ENCODE measurements around the gene FBXL5.

FBXL5 gene

DNA sequence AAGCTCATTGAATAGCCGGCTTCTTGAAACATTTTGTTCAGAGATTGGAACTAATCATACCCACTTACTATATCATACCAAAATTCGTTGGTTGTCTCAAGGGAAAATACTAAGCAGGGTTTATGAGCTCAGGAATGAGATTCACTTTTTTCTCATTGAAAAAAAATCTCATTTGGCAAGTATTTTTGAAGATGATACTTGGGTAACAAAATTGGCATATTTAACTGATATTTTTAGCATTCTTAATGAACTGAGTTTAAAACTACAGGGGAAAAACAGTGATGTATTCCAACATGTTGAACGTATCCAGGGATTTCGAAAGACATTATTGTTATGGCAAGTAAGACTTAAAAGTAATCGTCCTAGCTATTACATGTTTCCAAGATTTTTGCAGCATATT, 32.9 kb upstream of the FBXL5 start:
- Histone ChIP-seq H3F3A (ENCODE audit: low read depth) (no peaks in the 10 kb centered on the region), H3K4me1 (ENCODE audit: insufficient read depth, low read length, poor library complexity, severe bottlenecking) (peaks cover 37% of the 10 kb centered on the region), H3K4me3 (ENCODE audit: low read length, poor library complexity, severe bottlenecking) (no peak overlapping the region), H2AFZ (ENCODE audit: low read length) (no peak overlapping the region), H3K27me3 (ENCODE audit: insufficient read depth, low read length, poor library complexity, severe bottlenecking) (no peaks in the 10 kb centered on the region), H3K4me2 (ENCODE audit: low read depth, low read length, poor library complexity, severe bottlenecking) (no peak overlapping the region), H4K20me1 (ENCODE audit: insufficient read depth, low read length, poor library complexity, severe bottlenecking) (no peaks in the 10 kb centered on the region), H3K9me3 (ENCODE audit: insufficient read depth, low read depth, low read length) (no peaks in the 10 kb centered on the region), H3K9me2 (replicated peaks; ENCODE audit: low read depth, low read length) (no peaks in the 10 kb centered on the region), H3K9ac (ENCODE audit: low read depth, low read length, poor library complexity, severe bottlenecking) (no peak overlapping the region), H3K36me3 (ENCODE audit: insufficient read depth, low read length) (0 out of 2 replicates have a peak, but pooled peaks cover 5% of the 10 kb centered on the region), H3K79me2 (ENCODE audit: insufficient read depth, low read length) (peaks cover 26% of the 10 kb centered on the region)
- no peak for TF ChIP-seq EZH2phosphoT487 (IDR thresholded peaks at IDR 0.05; ENCODE audit: borderline replicate concordance)
- TF ChIP-seq, protein P1, sequence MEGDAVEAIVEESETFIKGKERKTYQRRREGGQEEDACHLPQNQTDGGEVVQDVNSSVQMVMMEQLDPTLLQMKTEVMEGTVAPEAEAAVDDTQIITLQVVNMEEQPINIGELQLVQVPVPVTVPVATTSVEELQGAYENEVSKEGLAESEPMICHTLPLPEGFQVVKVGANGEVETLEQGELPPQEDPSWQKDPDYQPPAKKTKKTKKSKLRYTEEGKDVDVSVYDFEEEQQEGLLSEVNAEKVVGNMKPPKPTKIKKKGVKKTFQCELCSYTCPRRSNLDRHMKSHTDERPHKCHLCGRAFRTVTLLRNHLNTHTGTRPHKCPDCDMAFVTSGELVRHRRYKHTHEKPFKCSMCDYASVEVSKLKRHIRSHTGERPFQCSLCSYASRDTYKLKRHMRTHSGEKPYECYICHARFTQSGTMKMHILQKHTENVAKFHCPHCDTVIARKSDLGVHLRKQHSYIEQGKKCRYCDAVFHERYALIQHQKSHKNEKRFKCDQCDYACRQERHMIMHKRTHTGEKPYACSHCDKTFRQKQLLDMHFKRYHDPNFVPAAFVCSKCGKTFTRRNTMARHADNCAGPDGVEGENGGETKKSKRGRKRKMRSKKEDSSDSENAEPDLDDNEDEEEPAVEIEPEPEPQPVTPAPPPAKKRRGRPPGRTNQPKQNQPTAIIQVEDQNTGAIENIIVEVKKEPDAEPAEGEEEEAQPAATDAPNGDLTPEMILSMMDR (conservative IDR thresholded peaks at IDR 0.05; ENCODE audit: low read length) = no peak

DNA sequence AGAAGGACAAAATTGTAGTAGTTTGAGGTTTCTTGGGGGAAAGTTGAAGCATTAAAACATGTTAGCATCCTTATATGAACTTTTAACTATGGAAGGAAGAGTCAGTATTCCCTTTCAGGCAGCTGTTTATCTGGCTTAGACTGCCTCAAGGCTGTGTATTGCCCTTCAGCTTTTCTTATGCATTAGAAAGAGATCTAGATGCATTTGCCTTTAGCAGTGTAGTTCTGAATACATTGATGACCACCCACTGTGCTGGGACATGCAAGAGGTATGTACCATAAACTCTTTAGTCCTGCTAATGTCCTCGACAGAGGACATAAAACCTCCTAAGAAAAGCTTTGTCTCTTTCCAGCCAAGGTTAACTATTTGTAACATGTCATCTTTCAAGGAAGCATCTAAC, 29.3 kb upstream of the FBXL5 start:
- Histone ChIP-seq H3F3A (ENCODE audit: low read depth) (no peaks in the 10 kb centered on the region), H3K9ac (ENCODE audit: low read depth, low read length, poor library complexity, severe bottlenecking) (no peak overlapping the region), H3K36me3 (ENCODE audit: insufficient read depth, low read length) (0 out of 2 replicates have a peak, but pooled peaks cover 5% of the 10 kb centered on the region), H3K9me3 (ENCODE audit: insufficient read depth, low read depth, low read length) (no peaks in the 10 kb centered on the region), H3K4me1 (ENCODE audit: insufficient read depth, low read length, poor library complexity, severe bottlenecking) (peaks cover 54% of the 10 kb centered on the region), H3K4me3 (ENCODE audit: low read length, poor library complexity, severe bottlenecking) (peak overlapping the region; percentile 96), H4K20me1 (ENCODE audit: insufficient read depth, low read length, poor library complexity, severe bottlenecking) (no peaks in the 10 kb centered on the region), H3K79me2 (ENCODE audit: insufficient read depth, low read length) (peaks cover 59% of the 10 kb centered on the region), H2AFZ (ENCODE audit: low read length) (no peak overlapping the region), H3K9me2 (replicated peaks; ENCODE audit: low read depth, low read length) (no peaks in the 10 kb centered on the region), H3K27me3 (ENCODE audit: insufficient read depth, low read length, poor library complexity, severe bottlenecking) (no peaks in the 10 kb centered on the region), H3K4me2 (ENCODE audit: low read depth, low read length, poor library complexity, severe bottlenecking) (peak overlapping the region; percentile 91)
- TF ChIP-seq, protein P1 (conservative IDR thresholded peaks at IDR 0.05; ENCODE audit: low read length) = no peak
- no peak for TF ChIP-seq EZH2phosphoT487 (IDR thresholded peaks at IDR 0.05; ENCODE audit: borderline replicate concordance)

DNA sequence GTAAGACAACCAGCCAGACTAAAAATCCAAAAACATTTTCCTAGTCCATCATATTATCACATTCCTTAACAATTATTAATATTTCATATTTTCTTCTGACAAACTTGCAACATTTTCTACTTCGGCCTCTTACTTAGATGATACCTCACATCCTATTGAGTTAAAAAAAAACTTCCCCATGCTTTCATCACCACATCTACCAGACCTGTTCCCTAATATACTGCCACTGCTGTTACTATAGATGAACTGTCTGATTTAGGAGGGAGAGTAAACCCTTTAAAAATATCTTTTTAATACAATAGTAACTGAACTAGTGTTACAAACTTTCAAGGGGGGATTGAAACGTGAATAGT, 28.0 kb upstream of the FBXL5 start:
- no peaks in the 10 kb centered on the region for H3F3A ChIP-seq (ENCODE audit: low read depth)
- H3K9me2 ChIP-seq (replicated peaks; ENCODE audit: low read depth, low read length) = no peaks in the 10 kb centered on the region
- peaks cover 64% of the 10 kb centered on the region for H3K4me1 ChIP-seq (ENCODE audit: insufficient read depth, low read length, poor library complexity, severe bottlenecking)
- no peak for TF ChIP-seq EZH2phosphoT487 (IDR thresholded peaks at IDR 0.05; ENCODE audit: borderline replicate concordance)
- TF ChIP-seq, protein P1 (conservative IDR thresholded peaks at IDR 0.05; ENCODE audit: low read length) = no peak
- peaks cover 73% of the 10 kb centered on the region for H3K79me2 ChIP-seq (ENCODE audit: insufficient read depth, low read length)
- H3K9me3 ChIP-seq (ENCODE audit: insufficient read depth, low read depth, low read length) = no peaks in the 10 kb centered on the region
- H3K9ac ChIP-seq (ENCODE audit: low read depth, low read length, poor library complexity, severe bottlenecking) = peak overlapping the region; percentile 100
- H3K4me3 ChIP-seq (ENCODE audit: low read length, poor library complexity, severe bottlenecking) = peak overlapping the region; percentile 96
- no peaks in the 10 kb centered on the region for H3K27me3 ChIP-seq (ENCODE audit: insufficient read depth, low read length, poor library complexity, severe bottlenecking)
- peak overlapping the region; percentile 91 for H3K4me2 ChIP-seq (ENCODE audit: low read depth, low read length, poor library complexity, severe bottlenecking)
- H3K36me3 ChIP-seq (ENCODE audit: insufficient read depth, low read length) = 0 out of 2 replicates have a peak, but pooled peaks cover 5% of the 10 kb centered on the region
- H4K20me1 ChIP-seq (ENCODE audit: insufficient read depth, low read length, poor library complexity, severe bottlenecking) = no peaks in the 10 kb centered on the region
- no peak overlapping the region for H2AFZ ChIP-seq (ENCODE audit: low read length)
